Activated CD4-positive, alpha-beta memory T cell treated with anti-CD3 and anti-CD28 coated beads for 36 hours (primary cell): ENCODE measurements around the gene ANKFN1. TPM values are rescaled to one million over a fixed set of nuclear protein-coding genes. Genes with fewer than 3 reads are reported as not detected.

Experiments used
- CTCF ChIA-PET: fragments of 350-600 bp; sonication (Branson Sonifier 250); formaldehyde crosslinking; loops from one replicate; lab custom pipeline; 2021; ENCODE audit warnings: antibody characterized with exemption, inconsistent platforms; lab: Charles Lee
- POLR2A ChIA-PET: fragments of 350-600 bp; sonication (Branson Sonifier 250); formaldehyde crosslinking; loops from one replicate; lab custom pipeline; 2021; ENCODE audit warnings: antibody characterized with exemption; lab: Charles Lee
- DNase-seq: peaks from one replicate; pipeline ENCODE4 v3.0.0-alpha.2; 2020
- H3K27ac Mint-ChIP-seq: one replicate; pipeline ENCODE4 v1.8.0; 2021; ENCODE audit warnings: mixed read lengths
- H3K27me3 Mint-ChIP-seq: one replicate; pipeline ENCODE4 v1.8.0; 2021; ENCODE audit warnings: mixed read lengths
- H3K36me3 Mint-ChIP-seq: one replicate; pipeline ENCODE4 v1.8.0; 2021; ENCODE audit warnings: mixed read lengths
- H3K4me1 Mint-ChIP-seq: one replicate; pipeline ENCODE4 v1.8.0; 2021; ENCODE audit warnings: low read depth, mixed read lengths
- H3K4me3 Mint-ChIP-seq: one replicate; pipeline ENCODE4 v1.8.0; 2021; ENCODE audit warnings: mild to moderate bottlenecking, mixed read lengths
- H3K9me3 Mint-ChIP-seq: one replicate; pipeline ENCODE4 v1.8.0; 2021; ENCODE audit warnings: mixed read lengths
- intact Hi-C: fragments of 100-400 bp; cut with micrococcal nuclease; formaldehyde crosslinking; loops from one replicate; pipeline ENCODE4 v1.15.1; 2023
- total RNA-seq, 2 experiments: library from RNA; stranded (reverse); gene quantifications; one replicate each; pipeline ENCODE4 v1.2.3, GENCODE V29; 2021

Gene ANKFN1
- total RNA-seq, 2 experiments from 2014 or later, result not detected

DNA sequence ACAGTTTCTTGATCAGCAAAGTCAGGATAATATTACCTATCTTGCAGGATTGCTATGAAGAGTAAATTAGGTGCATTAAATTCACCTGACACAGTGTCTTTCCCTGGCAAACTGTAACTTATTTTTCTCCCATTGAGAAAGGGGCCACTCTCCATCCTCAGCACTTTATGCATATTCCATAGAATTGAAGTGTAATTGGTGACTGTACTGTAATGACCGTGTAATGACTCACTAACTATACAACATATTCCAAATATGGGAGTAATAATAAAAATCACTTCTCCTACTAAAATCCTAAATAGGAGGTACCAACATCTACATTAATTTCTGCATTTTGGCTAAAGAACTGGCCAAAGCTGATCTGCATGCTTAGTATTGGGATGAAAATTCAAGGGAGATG lies 298.4 kb downstream of the ANKFN1 start:
- ChIA-PET CTCF (no interaction called here), POLR2A (no interaction called here)
- H3K4me1 Mint-ChIP-seq, result no peaks in the 10 kb centered on the region
- DNase-seq, result no peak
- peaks cover 17% of the 10 kb centered on the region for H3K27me3 Mint-ChIP-seq
- H3K27ac Mint-ChIP-seq, result no peak overlapping the region
- no peaks in the 10 kb centered on the region for H3K36me3 Mint-ChIP-seq
- no peaks in the 10 kb centered on the region for H3K9me3 Mint-ChIP-seq
- H3K4me3 Mint-ChIP-seq, result no peak overlapping the region
- intact Hi-C loops, result no loop called here

DNA sequence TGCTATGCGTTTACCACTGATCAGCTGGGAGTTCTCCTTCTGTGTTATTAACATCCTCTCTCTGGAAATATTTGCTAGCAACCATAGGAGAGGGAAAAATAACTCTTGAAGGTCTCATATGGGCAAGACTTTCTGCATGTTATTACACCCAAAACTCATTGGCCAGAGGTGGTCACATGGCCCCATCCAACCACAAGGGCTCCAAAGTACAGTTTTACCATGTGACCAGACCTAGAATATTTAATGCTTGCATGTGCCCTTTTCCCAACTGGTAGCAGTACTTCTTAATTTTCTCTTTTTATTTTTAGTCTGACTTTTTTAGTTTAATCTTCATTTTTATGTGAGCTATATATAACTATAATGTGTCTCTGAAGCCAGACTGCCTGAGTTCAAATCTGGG lies 299.2 kb downstream of the ANKFN1 start:
- H3K4me3 Mint-ChIP-seq, result no peak overlapping the region
- H3K9me3 Mint-ChIP-seq, result no peaks in the 10 kb centered on the region
- intact Hi-C loops, result no loop called here
- no peak for DNase-seq
- H3K36me3 Mint-ChIP-seq, result no peaks in the 10 kb centered on the region
- no peak overlapping the region for H3K27ac Mint-ChIP-seq
- CTCF ChIA-PET, result no interaction called here
- peaks cover 19% of the 10 kb centered on the region for H3K27me3 Mint-ChIP-seq
- POLR2A ChIA-PET, result no interaction called here
- H3K4me1 Mint-ChIP-seq, result no peaks in the 10 kb centered on the region

DNA sequence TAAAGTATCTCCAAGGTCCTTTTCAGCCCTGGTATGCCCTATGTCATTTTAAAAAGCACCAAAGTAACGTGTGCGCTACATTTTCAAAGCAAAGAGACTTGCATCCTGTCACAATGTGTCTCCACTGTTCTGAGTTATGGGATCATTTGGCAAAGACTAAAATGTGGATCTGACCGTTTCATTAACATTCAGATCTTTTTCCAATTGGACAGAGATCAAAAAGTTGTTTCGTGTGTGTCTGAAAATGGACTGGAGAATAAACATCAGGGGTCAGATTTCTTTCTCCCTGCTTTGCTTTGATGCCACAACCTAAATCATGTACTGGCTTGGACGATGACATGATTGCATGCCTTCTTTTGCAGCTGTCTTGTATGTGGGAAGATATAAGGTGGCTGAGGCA lies 304.2 kb downstream of the ANKFN1 start:
- H3K9me3 Mint-ChIP-seq, result no peaks in the 10 kb centered on the region
- H3K27me3 Mint-ChIP-seq, result peaks cover 15% of the 10 kb centered on the region
- ChIA-PET POLR2A (no interaction called here), CTCF (no interaction called here)
- no peak overlapping the region for H3K27ac Mint-ChIP-seq
- intact Hi-C loops, result no loop called here
- DNase-seq, result no peak
- H3K36me3 Mint-ChIP-seq, result no peaks in the 10 kb centered on the region
- no peak overlapping the region for H3K4me3 Mint-ChIP-seq
- no peaks in the 10 kb centered on the region for H3K4me1 Mint-ChIP-seq

DNA sequence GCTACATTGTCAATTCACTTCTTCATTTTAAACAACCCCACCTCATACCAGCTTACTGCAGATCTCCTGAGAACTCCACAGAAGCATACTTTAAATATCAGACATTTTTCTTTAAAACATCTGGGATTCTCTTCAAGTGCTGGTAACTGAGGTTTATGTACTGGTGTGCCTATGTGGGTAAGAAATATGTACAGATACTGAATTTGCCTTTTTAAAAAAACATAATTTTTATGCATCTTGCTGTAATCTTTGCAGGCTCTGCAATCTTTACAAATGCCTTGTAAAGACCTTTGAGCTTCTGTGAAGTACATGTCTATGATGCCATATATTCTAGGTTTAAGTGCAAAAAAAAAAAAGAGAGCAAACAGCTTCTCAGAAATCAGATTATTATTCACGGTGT lies 312.6 kb downstream of the ANKFN1 start:
- Mint-ChIP-seq H3K9me3 (no peaks in the 10 kb centered on the region), H3K4me3 (no peak overlapping the region), H3K36me3 (no peaks in the 10 kb centered on the region), H3K27me3 (no peaks in the 10 kb centered on the region), H3K4me1 (no peaks in the 10 kb centered on the region), H3K27ac (no peak overlapping the region)
- ChIA-PET POLR2A (no interaction called here), CTCF (no interaction called here)
- intact Hi-C loops, result no loop called here
- DNase-seq, result no peak

DNA sequence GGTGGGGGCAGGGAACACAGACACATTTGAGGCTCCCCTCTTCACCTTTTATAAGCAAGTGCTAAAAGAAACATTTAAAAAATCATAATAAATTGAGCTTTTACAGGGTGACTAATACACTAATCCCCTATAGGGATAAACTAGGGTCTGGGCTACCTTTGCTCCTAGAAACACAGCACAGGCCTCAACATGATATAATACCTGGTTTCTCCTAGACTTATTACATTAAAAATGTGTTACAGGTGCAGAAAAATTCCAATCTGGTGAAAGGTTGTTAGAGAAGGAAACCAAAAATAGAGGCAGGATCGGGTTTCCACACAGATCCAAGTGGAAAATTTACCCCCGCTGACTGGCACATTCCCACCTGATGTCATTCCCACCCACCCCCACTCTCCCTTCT lies 315.6 kb downstream of the ANKFN1 start:
- Mint-ChIP-seq H3K27ac (no peak overlapping the region), H3K4me1 (no peaks in the 10 kb centered on the region), H3K27me3 (peaks cover 2% of the 10 kb centered on the region), H3K4me3 (no peak overlapping the region), H3K36me3 (no peaks in the 10 kb centered on the region), H3K9me3 (no peaks in the 10 kb centered on the region)
- CTCF ChIA-PET, result interaction anchor here (0.6 kb wide), 1 partner anchor 73 kb away, joined by 4 read pairs; no protein-coding TSS in a partner anchor
- intact Hi-C loops, result no loop called here
- DNase-seq, result no peak
- POLR2A ChIA-PET, result no interaction called here

DNA sequence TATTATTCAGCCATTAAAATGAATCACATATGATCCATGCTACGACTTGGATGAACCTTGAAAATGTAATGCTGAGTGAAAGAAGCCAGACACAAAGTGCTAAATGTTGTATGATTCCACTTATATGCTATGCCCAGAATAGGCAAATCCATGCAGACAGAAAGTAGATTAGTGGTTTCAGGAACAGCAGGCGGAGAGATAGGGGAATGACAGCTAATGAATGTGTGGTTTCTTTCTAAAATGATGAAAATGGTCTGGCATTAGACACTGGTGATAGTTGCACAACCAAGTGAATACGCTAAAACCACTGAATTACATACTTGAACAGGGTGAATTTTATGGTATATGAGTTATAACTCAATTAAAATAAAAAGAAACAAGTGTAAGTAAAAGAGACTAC lies 318.4 kb downstream of the ANKFN1 start:
- H3K27ac Mint-ChIP-seq, result no peak overlapping the region
- no peak overlapping the region for H3K4me3 Mint-ChIP-seq
- POLR2A ChIA-PET, result no interaction called here
- CTCF ChIA-PET, result interaction anchor here (0.7 kb wide), 1 partner anchor 131 kb away, joined by 3 read pairs; no protein-coding TSS in a partner anchor
- intact Hi-C loops, result no loop called here
- H3K36me3 Mint-ChIP-seq, result no peaks in the 10 kb centered on the region
- H3K27me3 Mint-ChIP-seq, result peaks cover 2% of the 10 kb centered on the region
- no peaks in the 10 kb centered on the region for H3K9me3 Mint-ChIP-seq
- H3K4me1 Mint-ChIP-seq, result peaks cover 7% of the 10 kb centered on the region
- DNase-seq, result no peak

DNA sequence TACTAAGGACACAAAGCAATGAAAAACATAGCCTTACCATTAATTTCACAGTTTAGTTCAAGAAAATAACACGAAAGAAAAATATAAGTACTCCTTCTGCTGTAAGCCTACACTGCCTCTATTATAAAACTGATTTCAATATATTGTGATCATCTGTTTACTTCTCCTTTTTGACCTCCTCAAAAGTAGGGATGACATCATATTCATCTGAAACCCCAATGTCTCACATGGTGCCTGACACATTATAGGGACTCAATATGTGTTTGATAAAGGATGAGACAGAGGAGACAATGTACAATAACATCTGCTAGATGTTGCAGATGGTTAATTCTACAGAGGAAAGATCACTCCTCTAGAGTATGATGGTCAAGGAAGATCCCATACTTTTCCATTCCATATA lies 321.8 kb downstream of the ANKFN1 start:
- POLR2A ChIA-PET, result no interaction called here
- CTCF ChIA-PET, result interaction anchor here (0.7 kb wide), 1 partner anchor 241 kb away, joined by 3 read pairs; no protein-coding TSS in a partner anchor

DNA sequence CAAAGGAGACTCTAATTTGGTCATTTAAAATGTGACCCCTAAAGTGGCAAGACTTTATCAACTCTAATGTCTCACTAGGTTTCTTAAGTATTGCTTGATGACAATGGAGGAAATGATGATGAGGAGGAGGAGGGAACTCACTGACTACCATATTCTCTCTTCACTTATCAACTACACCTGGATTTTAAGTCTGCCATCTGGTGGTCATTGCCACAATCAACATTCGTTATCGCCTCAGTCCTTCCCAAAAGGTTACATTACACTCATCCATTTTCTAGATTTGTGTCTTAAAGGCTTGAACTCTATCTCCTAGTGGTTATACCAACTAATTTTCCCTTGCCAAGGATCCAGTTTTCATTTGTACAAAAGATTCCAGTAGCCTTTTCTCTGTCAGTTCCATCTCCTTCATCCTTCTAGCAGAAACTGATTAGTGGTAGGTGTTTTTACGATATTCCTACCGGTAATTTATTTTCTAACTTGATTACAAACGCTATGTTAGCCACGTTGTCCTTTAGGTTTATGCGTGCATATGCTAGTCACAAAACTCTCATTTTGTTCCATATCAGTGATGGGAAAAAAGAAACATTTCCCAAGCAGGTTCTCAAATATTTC lies 325.7 kb downstream of the ANKFN1 start:
- intact Hi-C loops, result no loop called here
- H3K36me3 Mint-ChIP-seq, result no peaks in the 10 kb centered on the region
- H3K27me3 Mint-ChIP-seq, result peaks cover 4% of the 10 kb centered on the region

More for the DNA sequence above, 321.8 kb downstream of the ANKFN1 start:
- Mint-ChIP-seq H3K27me3 (peaks cover 4% of the 10 kb centered on the region), H3K4me1 (peaks cover 7% of the 10 kb centered on the region), H3K27ac (no peak overlapping the region), H3K4me3 (no peak overlapping the region), H3K9me3 (no peaks in the 10 kb centered on the region), H3K36me3 (no peaks in the 10 kb centered on the region)
- DNase-seq, result no peak
- intact Hi-C loops, result no loop called here

DNA sequence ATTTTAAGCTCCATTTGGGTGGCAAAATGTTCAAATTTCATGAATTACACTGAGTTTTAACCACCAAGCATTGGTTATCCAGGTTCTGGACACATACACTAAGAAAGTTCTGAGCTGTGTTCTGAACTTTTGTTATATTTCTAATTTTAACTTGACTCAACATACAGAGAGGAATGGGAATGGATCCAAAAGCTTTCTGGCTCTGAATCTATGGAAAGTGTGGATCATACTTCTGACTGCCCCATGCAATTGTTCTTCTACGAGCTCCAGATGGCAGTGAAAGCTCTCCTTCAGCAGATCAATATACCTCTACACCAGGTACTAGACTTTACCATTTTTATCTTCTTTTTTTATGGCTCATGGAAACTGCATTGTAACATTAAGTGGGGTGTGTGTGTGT lies 327.2 kb downstream of the ANKFN1 start:
- Mint-ChIP-seq H3K27me3 (peaks cover 4% of the 10 kb centered on the region), H3K4me1 (peaks cover 7% of the 10 kb centered on the region), H3K36me3 (no peaks in the 10 kb centered on the region), H3K4me3 (no peak overlapping the region), H3K27ac (no peak overlapping the region), H3K9me3 (no peaks in the 10 kb centered on the region)
- ChIA-PET POLR2A (no interaction called here), CTCF (interaction anchor here (0.5 to 0.9 kb wide), 2 partner anchors 9 to 19 kb away, joined by 3 read pairs; no protein-coding TSS in a partner anchor)
- DNase-seq, result no peak
- intact Hi-C loops, result no loop called here

More for the DNA sequence above, 325.7 kb downstream of the ANKFN1 start:
- ChIA-PET POLR2A (no interaction called here), CTCF (interaction anchor here (0.8 kb wide), 1 partner anchor 103 kb away, joined by 3 read pairs; no protein-coding TSS in a partner anchor)
- H3K27ac Mint-ChIP-seq, result no peak overlapping the region
- H3K4me3 Mint-ChIP-seq, result no peak overlapping the region
- no peak for DNase-seq
- H3K4me1 Mint-ChIP-seq, result peaks cover 7% of the 10 kb centered on the region
- H3K9me3 Mint-ChIP-seq, result no peaks in the 10 kb centered on the region

DNA sequence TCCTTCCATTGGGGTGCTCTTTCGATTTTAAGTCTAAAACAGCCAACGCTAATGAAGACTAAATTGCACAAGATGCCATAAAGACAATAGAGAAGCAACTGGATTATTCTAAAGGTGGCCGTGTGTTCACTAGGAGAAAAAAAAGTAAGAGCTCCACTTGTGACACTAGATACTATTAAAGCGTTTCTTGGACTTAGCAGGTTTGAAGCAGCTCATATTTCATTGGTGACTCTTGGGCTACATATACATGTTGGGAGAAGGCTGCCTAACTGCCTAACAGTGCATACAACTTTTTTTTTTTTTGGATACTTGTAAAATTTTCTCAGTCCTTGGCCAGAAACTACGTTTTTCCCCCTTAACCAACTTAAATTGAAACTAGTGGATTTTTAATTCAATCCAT lies 328.4 kb downstream of the ANKFN1 start:
- intact Hi-C loops, result no loop called here
- no peaks in the 10 kb centered on the region for H3K4me1 Mint-ChIP-seq

DNA sequence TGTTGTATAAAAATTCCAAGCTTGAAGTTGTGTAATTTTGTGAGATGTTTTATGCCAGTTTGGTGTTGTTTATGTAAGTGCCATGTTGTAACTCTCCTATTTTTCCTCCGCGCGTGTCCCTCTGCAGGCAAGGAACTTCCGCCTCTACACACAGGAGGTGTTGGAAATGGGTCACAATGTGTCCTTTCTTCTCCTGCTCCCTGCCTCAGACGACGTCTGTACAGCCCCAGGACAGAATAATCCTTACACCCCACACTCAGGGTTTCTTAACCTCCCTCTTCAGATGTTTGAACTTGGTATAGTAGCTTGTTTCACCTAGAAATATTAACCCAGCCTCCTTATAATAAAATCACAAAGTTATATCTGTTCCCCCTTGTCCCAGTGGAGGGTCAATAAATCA lies 329.0 kb downstream of the ANKFN1 start:
- Mint-ChIP-seq H3K9me3 (no peaks in the 10 kb centered on the region), H3K4me3 (no peak overlapping the region), H3K27me3 (peaks cover 4% of the 10 kb centered on the region), H3K4me1 (no peaks in the 10 kb centered on the region), H3K27ac (no peak overlapping the region), H3K36me3 (no peaks in the 10 kb centered on the region)
- CTCF ChIA-PET, result no interaction called here
- POLR2A ChIA-PET, result no interaction called here
- no peak for DNase-seq
- intact Hi-C loops, result no loop called here

More for the DNA sequence above, 328.4 kb downstream of the ANKFN1 start:
- Mint-ChIP-seq H3K9me3 (no peaks in the 10 kb centered on the region), H3K4me3 (no peak overlapping the region), H3K27ac (no peak overlapping the region), H3K27me3 (peaks cover 4% of the 10 kb centered on the region), H3K36me3 (no peaks in the 10 kb centered on the region)
- CTCF ChIA-PET, result no interaction called here
- no peak for DNase-seq
- POLR2A ChIA-PET, result no interaction called here

DNA sequence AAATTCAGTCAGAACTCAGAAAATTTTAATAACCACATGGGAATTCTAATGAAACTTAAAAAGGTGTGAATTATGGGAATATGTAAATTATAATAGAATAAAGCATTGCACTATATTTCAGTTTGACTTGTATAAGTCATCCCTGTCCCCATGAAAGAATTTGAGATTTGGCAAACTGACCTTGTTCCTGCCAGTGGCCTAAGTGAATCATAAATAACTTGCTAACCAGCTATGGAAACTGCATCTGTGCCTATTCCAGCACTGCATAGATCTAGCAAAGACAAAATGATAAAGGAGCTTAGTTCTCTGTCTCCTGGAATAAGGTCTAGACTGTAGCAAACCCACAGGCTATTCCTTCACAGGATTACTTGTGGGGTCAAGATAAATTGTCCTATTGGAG lies 333.5 kb downstream of the ANKFN1 start:
- intact Hi-C loops, result no loop called here
- ChIA-PET POLR2A (no interaction called here), CTCF (interaction anchor here (1.1 to 1.7 kb wide), 2 partner anchors 13 to 73 kb away, joined by 3 to 4 read pairs; no protein-coding TSS in a partner anchor)
- Mint-ChIP-seq H3K27me3 (peaks cover 3% of the 10 kb centered on the region), H3K4me3 (no peak overlapping the region), H3K4me1 (no peaks in the 10 kb centered on the region), H3K36me3 (no peaks in the 10 kb centered on the region), H3K9me3 (no peaks in the 10 kb centered on the region), H3K27ac (no peak overlapping the region)
- DNase-seq, result no peak

DNA sequence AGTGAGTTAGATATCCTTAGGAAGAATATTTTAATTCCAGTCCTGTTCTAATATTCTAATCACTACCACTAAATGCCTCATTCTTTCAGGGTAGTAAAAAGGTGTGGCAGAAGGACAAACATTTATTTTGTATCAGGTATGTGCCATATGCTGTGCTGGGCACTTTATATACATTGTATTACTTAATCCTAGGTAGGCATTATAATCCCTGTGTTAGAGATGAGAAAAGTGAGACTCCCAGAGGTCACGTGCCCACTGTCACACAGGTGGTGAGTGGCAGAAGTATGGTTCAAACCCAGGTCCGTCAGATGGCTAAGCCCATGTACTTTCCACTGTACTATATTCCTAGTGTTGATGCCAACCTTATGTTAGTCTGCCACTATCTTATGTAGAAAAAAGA lies 335.5 kb downstream of the ANKFN1 start:
- Mint-ChIP-seq H3K36me3 (no peaks in the 10 kb centered on the region), H3K4me1 (no peaks in the 10 kb centered on the region), H3K27ac (no peak overlapping the region), H3K9me3 (no peaks in the 10 kb centered on the region), H3K27me3 (peaks cover 2% of the 10 kb centered on the region), H3K4me3 (no peak overlapping the region)
- intact Hi-C loops, result no loop called here
- POLR2A ChIA-PET, result no interaction called here
- DNase-seq, result no peak
- CTCF ChIA-PET, result interaction anchor here (1.0 kb wide), 1 partner anchor 12 kb away, joined by 4 read pairs; no protein-coding TSS in a partner anchor
